GM18499 (cell line): ENCODE measurements around the gene CCDC188.

Experiments
- ATAC-seq: cut with Tn5 transposase; IDR thresholded peaks from one replicate; pipeline ENCODE4 v1.9.1; 2021; ENCODE audit warnings: moderate number of reproducible peaks; ENCODE audit not compliant: insufficient read depth, unreplicated experiment

CCDC188 gene

DNA sequence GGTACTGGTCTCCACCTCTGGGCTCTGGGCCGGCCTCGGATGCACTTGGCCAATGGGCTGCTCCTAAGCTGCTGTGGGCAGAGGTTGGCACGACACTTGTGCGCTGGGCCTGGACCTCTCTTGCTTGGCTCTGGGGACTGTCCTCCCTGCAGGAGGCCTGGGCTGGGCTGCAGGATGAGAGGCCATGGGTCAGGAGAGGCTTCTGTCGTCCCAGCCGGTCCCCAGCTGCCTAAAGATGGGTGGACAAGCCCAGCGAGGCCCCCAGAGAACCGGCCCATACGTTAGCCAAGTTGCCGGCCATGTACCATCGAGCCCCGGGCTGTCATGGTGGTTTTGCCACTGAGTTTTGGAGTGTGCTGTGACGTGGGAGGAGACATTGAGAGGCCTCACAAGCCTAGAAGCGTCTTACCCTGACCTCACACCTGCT, 1.6 kb upstream of the CCDC188 start:
- no peak for ATAC-seq

DNA sequence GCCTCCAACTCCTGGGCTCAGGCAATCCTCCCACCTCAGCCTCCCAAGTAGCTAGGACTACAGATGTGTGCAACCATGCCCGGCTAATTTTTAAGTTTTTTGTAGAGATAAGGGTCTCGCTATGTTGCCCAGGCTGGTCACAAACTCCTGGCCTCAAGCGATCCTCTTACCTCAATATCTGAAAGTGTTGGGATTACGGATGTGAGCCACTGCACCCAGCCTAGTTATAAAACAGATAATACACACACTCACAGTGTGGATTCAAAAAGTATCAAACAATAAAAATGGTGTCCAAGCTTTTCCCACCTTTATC, 377 bp upstream of the CCDC188 start:
- no peak for ATAC-seq

- ATAC-seq: no peak
Measured at GRCh38 chr22:20149257-20150250, 1.3 kb downstream of the CCDC188 start.

GRCh38 chr22:20148414-20148813, 2.4 kb downstream of the CCDC188 start:
- no peak for ATAC-seq

GRCh38 chr22:20147237-20147988, 3.4 kb downstream of the CCDC188 start:
- ATAC-seq: no peak

- ATAC-seq: no peak
Measured at GRCh38 chr22:20146777-20147176, 4.1 kb downstream of the CCDC188 start.

- no peak for ATAC-seq
Measured at GRCh38 chr22:20145832-20146223, 5.0 kb downstream of the CCDC188 start.

GRCh38 chr22:20145206-20145831, 5.5 kb downstream of the CCDC188 start:
- ATAC-seq: no peak

- no peak for ATAC-seq
Measured at GRCh38 chr22:20143883-20144665, 6.8 kb downstream of the CCDC188 start.

- no peak for ATAC-seq
Measured at GRCh38 chr22:20142711-20143621, 7.9 kb downstream of the CCDC188 start.

DNA sequence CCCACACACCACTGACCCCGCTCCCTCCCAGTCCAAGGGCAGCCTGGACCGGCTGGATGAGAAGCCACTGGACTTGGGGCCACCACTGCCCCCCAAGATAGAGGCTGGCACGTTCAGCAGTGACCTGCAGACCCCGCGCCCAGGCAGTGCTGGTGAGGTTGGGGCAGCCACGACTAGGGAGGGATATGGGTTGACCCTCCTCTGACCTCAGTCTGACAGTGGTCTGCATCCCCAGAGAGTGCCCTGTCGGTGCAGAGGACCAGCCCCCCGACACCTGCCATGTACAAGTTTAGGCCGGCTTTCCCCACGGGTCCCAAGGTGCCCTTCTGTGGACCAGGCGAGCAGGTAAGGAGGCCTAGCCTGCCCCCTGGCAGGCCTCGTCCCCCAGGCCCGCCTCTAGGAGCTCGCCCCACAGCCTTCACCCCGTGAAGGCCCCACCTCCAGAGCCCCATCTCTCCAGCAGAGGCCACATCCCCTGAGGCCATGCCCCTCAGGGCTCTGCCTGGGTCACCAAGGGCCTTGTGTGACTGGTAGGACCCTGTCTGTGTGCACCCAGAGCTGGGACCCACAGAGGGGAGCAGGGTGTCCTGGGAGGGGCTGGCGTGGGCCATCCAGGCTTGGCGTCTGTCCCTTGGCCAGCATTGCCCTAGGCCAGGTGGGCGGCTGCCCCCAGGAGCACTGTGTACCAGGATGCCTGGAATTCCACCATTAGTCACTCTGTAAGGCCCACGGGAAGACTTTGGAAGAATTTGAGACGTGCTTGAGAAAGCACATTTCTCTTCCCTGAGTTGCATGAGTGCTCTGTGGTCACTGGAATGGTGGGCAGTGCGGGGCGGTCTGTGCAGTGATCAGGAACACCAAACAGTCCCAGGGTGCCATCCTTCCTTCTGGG, 9.4 kb downstream of the CCDC188 start:
- ATAC-seq: no peak

DNA sequence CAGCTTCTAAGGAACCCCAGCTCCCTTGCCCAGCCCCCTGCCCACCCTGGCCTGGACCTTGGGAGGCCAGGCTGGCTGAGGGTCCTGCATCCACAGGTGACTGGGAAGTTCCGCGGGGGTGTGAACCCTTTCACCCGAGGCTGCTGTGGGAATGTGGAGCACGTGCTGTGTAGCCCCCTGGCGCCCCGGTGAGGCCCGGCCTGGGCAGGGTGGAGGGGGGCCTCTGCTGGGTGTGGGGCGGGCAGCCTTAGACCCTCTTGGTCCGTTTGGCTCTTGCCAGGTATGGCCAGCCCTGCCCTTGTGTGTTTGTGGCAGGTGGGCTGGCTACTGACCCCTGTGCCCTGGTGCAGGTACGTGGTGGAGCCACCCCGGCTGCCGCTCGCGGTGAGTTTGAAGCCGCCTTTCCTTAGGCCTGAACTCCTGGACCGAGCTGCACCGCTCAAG, 10.3 kb downstream of the CCDC188 start:
- no peak for ATAC-seq

DNA sequence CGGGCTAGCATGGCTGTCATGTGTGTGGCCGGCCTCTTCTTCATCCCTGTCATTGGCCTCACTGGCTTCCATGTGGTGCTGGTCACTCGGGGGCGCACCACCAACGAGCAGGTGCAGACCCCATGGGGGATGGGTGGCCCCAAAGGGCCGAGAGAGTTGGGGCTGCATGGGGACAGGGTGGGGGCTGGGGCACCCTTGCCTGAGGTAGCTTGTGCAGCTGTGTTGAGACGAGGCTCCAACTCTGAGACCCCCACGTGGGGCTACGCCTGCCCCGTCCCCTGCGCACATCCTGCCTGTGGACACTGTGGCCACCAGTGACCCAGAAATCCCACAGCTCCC, 10.8 kb downstream of the CCDC188 start:
- no peak for ATAC-seq

- ATAC-seq: no peak
Measured at GRCh38 chr22:20139391-20140106, 11.3 kb downstream of the CCDC188 start.

DNA sequence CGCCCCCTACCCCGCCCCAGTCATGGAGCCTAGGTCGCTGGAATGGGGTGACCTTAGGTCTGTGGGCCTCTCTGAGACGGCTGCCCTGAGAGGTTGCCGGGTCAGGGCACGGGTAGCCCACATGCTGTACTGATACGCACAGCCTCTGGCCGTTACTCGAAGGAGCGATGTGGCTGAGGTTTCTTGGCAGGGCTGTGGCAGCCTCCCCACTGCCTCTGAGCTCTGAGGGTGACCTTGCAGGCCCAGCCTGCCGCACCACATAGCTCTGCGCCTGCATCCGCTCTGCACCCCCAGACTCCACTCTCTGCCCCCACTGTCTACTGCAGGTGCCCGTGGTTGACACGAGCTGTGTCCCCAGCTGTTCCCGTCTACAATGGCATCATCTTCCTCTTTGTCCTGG, 12.0 kb downstream of the CCDC188 start:
- no peak for ATAC-seq

- ATAC-seq: no peak
Measured at GRCh38 chr22:20138417-20138738, 12.5 kb downstream of the CCDC188 start.

GRCh38 chr22:20137671-20138416, 13.0 kb downstream of the CCDC188 start:
- ATAC-seq: no peak
